Measurements from ENCODE around the gene CNKSR3.

The CNKSR3 gene

GRCh38 chr6:154526996-154527395 is 16.5 kb upstream of the CNKSR3 start:
- H3K36me3 Mint-ChIP-seq (ENCODE audit: low read depth), result no peaks in the 10 kb centered on the region
- H3K4me3 Mint-ChIP-seq, result no peak overlapping the region
- peaks cover 8% of the 10 kb centered on the region for H3K9me3 Mint-ChIP-seq
- no peaks in the 10 kb centered on the region for H3K4me1 Mint-ChIP-seq
- no peak for DNase-seq
- H3K27me3 Mint-ChIP-seq (ENCODE audit: low read depth, poor library complexity), result no peaks in the 10 kb centered on the region
- TF ChIP-seq CTCF (IDR thresholded peaks at IDR 0.05), result no peak
- no peak overlapping the region for H3K27ac Mint-ChIP-seq

GRCh38 chr6:154522576-154522975 is 12.1 kb upstream of the CNKSR3 start:
- Mint-ChIP-seq H3K27ac (no peak overlapping the region), H3K36me3 (ENCODE audit: low read depth) (peaks cover 5% of the 10 kb centered on the region), H3K4me3 (no peak overlapping the region), H3K27me3 (ENCODE audit: low read depth, poor library complexity) (no peaks in the 10 kb centered on the region), H3K4me1 (peaks cover 14% of the 10 kb centered on the region), H3K9me3 (peaks cover 12% of the 10 kb centered on the region)
- no peak for DNase-seq
- TF ChIP-seq CTCF (IDR thresholded peaks at IDR 0.05), result no peak

DNA sequence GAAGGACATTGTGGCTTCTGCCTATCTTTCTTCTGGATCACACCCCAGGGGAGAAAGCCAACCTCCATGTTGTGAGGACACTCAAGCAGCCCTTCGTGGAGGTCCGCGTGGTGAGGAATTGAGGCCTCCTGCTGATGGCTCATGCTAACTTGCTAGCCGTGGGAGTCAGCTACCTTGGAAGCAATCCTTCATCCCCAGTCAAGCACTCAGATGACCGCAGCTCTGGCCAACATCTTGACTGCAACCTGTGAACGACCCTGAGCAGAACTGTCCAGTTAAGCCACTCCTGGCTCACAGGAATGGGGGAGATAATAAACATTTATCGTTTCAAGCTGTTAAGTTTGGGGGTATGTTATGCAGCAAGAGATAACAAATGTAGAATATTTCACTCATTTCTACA is 10.9 kb upstream of the CNKSR3 start:
- TF ChIP-seq CTCF (IDR thresholded peaks at IDR 0.05), result no peak
- Mint-ChIP-seq H3K27me3 (ENCODE audit: low read depth, poor library complexity) (no peaks in the 10 kb centered on the region), H3K27ac (no peak overlapping the region), H3K36me3 (ENCODE audit: low read depth) (peaks cover 5% of the 10 kb centered on the region), H3K9me3 (peaks cover 12% of the 10 kb centered on the region), H3K4me1 (peaks cover 14% of the 10 kb centered on the region), H3K4me3 (no peak overlapping the region)
- no peak for DNase-seq

- no peak for DNase-seq
- Mint-ChIP-seq H3K27ac (no peak overlapping the region), H3K27me3 (ENCODE audit: low read depth, poor library complexity) (no peaks in the 10 kb centered on the region), H3K36me3 (ENCODE audit: low read depth) (peaks cover 5% of the 10 kb centered on the region), H3K4me3 (no peak overlapping the region), H3K9me3 (peaks cover 12% of the 10 kb centered on the region), H3K4me1 (peaks cover 21% of the 10 kb centered on the region)
- TF ChIP-seq CTCF (IDR thresholded peaks at IDR 0.05), result no peak
Measured at GRCh38 chr6:154520280-154520679, 9.8 kb upstream of the CNKSR3 start.

- H3K36me3 Mint-ChIP-seq (ENCODE audit: low read depth), result peaks cover 5% of the 10 kb centered on the region
Measured at GRCh38 chr6:154518396-154518795, 7.9 kb upstream of the CNKSR3 start.

More at GRCh38 chr6:154518396-154518795, 7.9 kb upstream of the CNKSR3 start:
- no peak for DNase-seq
- H3K27ac Mint-ChIP-seq, result no peak overlapping the region
- TF ChIP-seq CTCF (IDR thresholded peaks at IDR 0.05), result no peak
- H3K9me3 Mint-ChIP-seq, result peaks cover 6% of the 10 kb centered on the region
- no peaks in the 10 kb centered on the region for H3K27me3 Mint-ChIP-seq (ENCODE audit: low read depth, poor library complexity)
- no peak overlapping the region for H3K4me3 Mint-ChIP-seq
- H3K4me1 Mint-ChIP-seq, result peaks cover 28% of the 10 kb centered on the region

Data from nephron progenitor cell (in vitro differentiated cells).